DND-41 (cell line): ENCODE results near the gene KCNG2.

Experiments
- ATAC-seq: fragments of 200-7000 bp; cut with Tn5 transposase; 3 replicates; pipeline ENCODE4 v1.9.1; 2021; ENCODE audit warnings: low read depth; ENCODE audit not compliant: insufficient read depth
- DNase-seq: peaks from one replicate; pipeline ENCODE4 v3.0.0-alpha.2; 2020
- H2AFZ ChIP-seq: 2 replicates; pipeline ENCODE4 v1.6.0; 2012; ENCODE audit warnings: low read depth, low read length
- H3K27ac ChIP-seq: 2 replicates; pipeline ENCODE4 v1.5.1; 2012; ENCODE audit warnings: low read length, inconsistent platforms
- H3K27me3 ChIP-seq: fragments of 200-600 bp; sonication (generic); 2 replicates; pipeline ENCODE4 v1.6.0; 2012; ENCODE audit warnings: low read length, mild to moderate bottlenecking, inconsistent platforms; ENCODE audit not compliant: insufficient read depth, poor library complexity
- H3K36me3 ChIP-seq: 2 replicates; pipeline ENCODE4 v1.5.1; 2012; ENCODE audit warnings: low read length, inconsistent platforms; ENCODE audit not compliant: insufficient read depth
- H3K4me1 ChIP-seq: 2 replicates; pipeline ENCODE4 v1.5.1; 2012; ENCODE audit warnings: mild to moderate bottlenecking, low read length; ENCODE audit not compliant: insufficient read depth
- H3K4me2 ChIP-seq: 2 replicates; pipeline ENCODE4 v1.6.0; 2012; ENCODE audit warnings: mild to moderate bottlenecking, moderate library complexity, low read length, inconsistent platforms; ENCODE audit not compliant: insufficient read depth
- H3K4me3 ChIP-seq, 2 experiments: fragments of 200-600 bp in 1 of 2; shearing (Covaris generic) in 1 of 2; 2 replicates each; pipeline ENCODE4 v1.5.1; 2012 to 2016; ENCODE audit warnings: inconsistent platforms in 2 of 2, low read length in 2 of 2, mild to moderate bottlenecking in 2 of 2, low read depth in 1 of 2, moderate library complexity in 1 of 2
- H3K79me2 ChIP-seq: 2 replicates; pipeline ENCODE4 v1.6.0; 2012; ENCODE audit warnings: low read length, inconsistent platforms; ENCODE audit not compliant: insufficient read depth
- H3K9ac ChIP-seq: 2 replicates; pipeline ENCODE4 v1.6.0; 2012; ENCODE audit warnings: low read depth, mild to moderate bottlenecking, inconsistent platforms, low read length, moderate library complexity
- H3K9me3 ChIP-seq: 2 replicates; pipeline ENCODE4 v1.5.1; 2012; ENCODE audit warnings: low read length, moderate library complexity, mild to moderate bottlenecking, inconsistent platforms; ENCODE audit not compliant: insufficient read depth, severe bottlenecking
- H4K20me1 ChIP-seq: 2 replicates; pipeline ENCODE4 v1.6.0; 2012; ENCODE audit warnings: low read length; ENCODE audit not compliant: insufficient read depth
- CTCF ChIP-seq: IDR thresholded peaks from 2 replicates; pipeline ENCODE4 v1.5.1; 2012; ENCODE audit warnings: borderline replicate concordance, low read length, moderate library complexity, mild to moderate bottlenecking; ENCODE audit not compliant: poor library complexity, severe bottlenecking; ENCODE audit errors: extremely low read depth
- EZH2 ChIP-seq: IDR thresholded peaks from 3 replicates; pipeline ENCODE4 v1.6.1; 2012; ENCODE audit warnings: borderline replicate concordance, low read depth, mild to moderate bottlenecking, moderate library complexity, low read length, inconsistent platforms; ENCODE audit not compliant: severe bottlenecking

Gene KCNG2

GRCh38 chr18:79878741-79879378 lies 81.1 kb downstream of the KCNG2 start:
- Histone ChIP-seq H3K9ac (no peak overlapping the region), H3K36me3 (no peaks in the 10 kb centered on the region), H3K27ac (no peak overlapping the region), H3K27me3 (no peaks in the 10 kb centered on the region), H3K4me3 (no peak overlapping the region), H3K4me1 (no peaks in the 10 kb centered on the region), H4K20me1 (no peaks in the 10 kb centered on the region), H2AFZ (no peak overlapping the region), H3K9me3 (no peaks in the 10 kb centered on the region), H3K4me2 (no peak overlapping the region), H3K79me2 (no peaks in the 10 kb centered on the region)
- DNase-seq = no peak
- ATAC-seq = no peak
- TF ChIP-seq CTCF (no peak), EZH2 (no peak)

- H3K4me2 ChIP-seq = no peak overlapping the region
- H3K79me2 ChIP-seq = no peaks in the 10 kb centered on the region
- DNase-seq = no peak
- no peaks in the 10 kb centered on the region for H3K4me1 ChIP-seq
- no peak overlapping the region for H3K4me3 ChIP-seq
- H3K9me3 ChIP-seq = no peaks in the 10 kb centered on the region
- no peak overlapping the region for H3K27ac ChIP-seq
- ATAC-seq = no peak
- H4K20me1 ChIP-seq = no peaks in the 10 kb centered on the region
- H2AFZ ChIP-seq = no peak overlapping the region
- TF ChIP-seq EZH2 (no peak), CTCF (no peak)
- H3K27me3 ChIP-seq = no peaks in the 10 kb centered on the region
- no peak overlapping the region for H3K9ac ChIP-seq
- no peaks in the 10 kb centered on the region for H3K36me3 ChIP-seq
Measured at GRCh38 chr18:79879566-79879965, 81.8 kb downstream of the KCNG2 start.

GRCh38 chr18:79881695-79882094 lies 84.0 kb downstream of the KCNG2 start:
- DNase-seq (no peak), ATAC-seq (no peak)
- Histone ChIP-seq H3K9me3 (no peaks in the 10 kb centered on the region), H3K9ac (no peak overlapping the region), H3K27me3 (no peaks in the 10 kb centered on the region), H3K4me2 (no peak overlapping the region), H3K36me3 (no peaks in the 10 kb centered on the region), H3K27ac (no peak overlapping the region), H4K20me1 (no peaks in the 10 kb centered on the region), H2AFZ (no peak overlapping the region), H3K4me3 (no peak overlapping the region), H3K79me2 (no peaks in the 10 kb centered on the region), H3K4me1 (peaks cover 2% of the 10 kb centered on the region; the same call in 1 of the 2 replicates)
- TF ChIP-seq EZH2 (no peak), CTCF (no peak)
